HG03108 (cell line): ENCODE data around the gene ACKR2.

Experiments
- ATAC-seq: cut with Tn5 transposase; IDR thresholded peaks from one replicate; pipeline ENCODE4 v1.9.1; 2021; ENCODE audit warnings: moderate library complexity; ENCODE audit not compliant: unreplicated experiment

The ACKR2 gene

DNA sequence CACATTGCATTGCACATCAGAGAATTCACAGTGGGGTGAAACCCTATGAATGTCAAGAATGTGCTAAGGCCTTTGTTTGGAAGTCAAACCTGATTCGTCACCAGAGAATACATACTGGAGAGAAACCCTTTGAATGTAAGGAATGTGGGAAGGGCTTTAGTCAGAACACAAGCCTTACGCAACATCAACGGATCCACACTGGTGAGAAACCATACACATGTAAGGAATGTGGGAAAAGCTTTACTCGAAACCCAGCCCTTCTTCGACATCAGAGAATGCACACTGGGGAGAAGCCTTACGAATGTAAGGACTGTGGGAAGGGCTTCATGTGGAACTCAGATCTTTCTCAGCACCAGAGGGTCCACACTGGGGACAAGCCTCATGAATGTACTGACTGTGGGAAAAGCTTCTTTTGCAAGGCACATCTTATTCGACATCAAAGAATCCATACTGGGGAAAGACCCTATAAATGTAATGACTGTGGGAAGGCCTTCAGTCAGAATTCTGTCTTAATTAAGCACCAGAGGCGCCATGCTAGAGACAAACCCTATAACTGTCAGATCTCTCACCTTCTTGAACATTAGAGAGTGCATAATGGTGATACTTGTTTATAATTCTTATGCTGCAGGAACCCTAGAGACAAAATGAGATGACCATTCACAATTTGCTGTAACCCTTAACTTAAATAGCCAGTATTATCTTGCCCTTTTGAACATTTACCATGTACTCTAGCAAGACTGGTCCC, 105.7 kb downstream of the ACKR2 start:
- no peak for ATAC-seq
